ENCODE data around the gene LRRC74A.

The LRRC74A gene

GRCh38 chr14:76826122-76826521 lies at the start of gene LRRC74A:
Gene LRRC74A (plus strand): TSS chr14:76826408. CDS start chr14:76826698, 290 bp downstream.
- no peaks in the 10 kb centered on the region for H3K36me3 Mint-ChIP-seq
- H3K9me3 Mint-ChIP-seq = no peaks in the 10 kb centered on the region
- no peak within 1 kb of the TSS for H3K27ac Mint-ChIP-seq
- no peak within 1 kb of the TSS for H3K4me3 Mint-ChIP-seq
- no peaks in the 10 kb centered on the region for H3K4me1 Mint-ChIP-seq
- no peak for DNase-seq
- peaks cover 46% of the 10 kb centered on the region for H3K27me3 Mint-ChIP-seq
- CTCF ChIA-PET = no interaction called here

GRCh38 chr14:76776428-76777251 lies 49.6 kb upstream of the LRRC74A start:
- Mint-ChIP-seq H3K4me1 (peaks cover 18% of the 10 kb centered on the region), H3K27me3 (peaks cover 17% of the 10 kb centered on the region), H3K9me3 (no peaks in the 10 kb centered on the region), H3K27ac (no peak overlapping the region), H3K4me3 (no peak overlapping the region), H3K36me3 (no peaks in the 10 kb centered on the region)
- CTCF ChIA-PET = interaction anchor here (1.0 to 1.4 kb wide), 4 partner anchors 9 to 65 kb away, joined by 3 to 9 read pairs (median 5); no protein-coding TSS in a partner anchor
- no peak for DNase-seq

- no peak for DNase-seq
- Mint-ChIP-seq H3K36me3 (peaks cover 2% of the 10 kb centered on the region), H3K27me3 (peaks cover 6% of the 10 kb centered on the region), H3K27ac (peak overlapping the region; percentile 42), H3K4me3 (no peak overlapping the region), H3K4me1 (peaks cover 29% of the 10 kb centered on the region), H3K9me3 (no peaks in the 10 kb centered on the region)
- CTCF ChIA-PET = interaction anchor here (1.0 to 1.4 kb wide), 2 partner anchors 38 to 66 kb away, joined by 3 to 9 read pairs; no protein-coding TSS in a partner anchor
Measured at GRCh38 chr14:76777721-76778120, 48.5 kb upstream of the LRRC74A start.

- H3K27ac Mint-ChIP-seq = no peak overlapping the region
- CTCF ChIA-PET = interaction anchor here (2.3 kb wide), 1 partner anchor 68 kb away, joined by 5 read pairs; no protein-coding TSS in a partner anchor
Measured at GRCh38 chr14:76778546-76779215, 47.5 kb upstream of the LRRC74A start.

GRCh38 chr14:76779221-76780057 lies 46.8 kb upstream of the LRRC74A start:
- no peak for DNase-seq
- Mint-ChIP-seq H3K36me3 (peaks cover 3% of the 10 kb centered on the region), H3K9me3 (no peaks in the 10 kb centered on the region), H3K27ac (no peak overlapping the region), H3K4me1 (peaks cover 38% of the 10 kb centered on the region), H3K27me3 (peaks cover 1% of the 10 kb centered on the region), H3K4me3 (no peak overlapping the region)
- CTCF ChIA-PET = interaction anchor here (2.3 kb wide), 1 partner anchor 69 kb away, joined by 5 read pairs; no protein-coding TSS in a partner anchor

More at GRCh38 chr14:76778546-76779215, 47.5 kb upstream of the LRRC74A start:
- H3K27me3 Mint-ChIP-seq = peaks cover 4% of the 10 kb centered on the region
- H3K4me1 Mint-ChIP-seq = peaks cover 38% of the 10 kb centered on the region
- H3K9me3 Mint-ChIP-seq = no peaks in the 10 kb centered on the region
- no peak for DNase-seq
- H3K4me3 Mint-ChIP-seq = no peak overlapping the region
- H3K36me3 Mint-ChIP-seq = peaks cover 3% of the 10 kb centered on the region

GRCh38 chr14:76780058-76780345 lies 46.2 kb upstream of the LRRC74A start:
- peaks cover 3% of the 10 kb centered on the region for H3K36me3 Mint-ChIP-seq
- CTCF ChIA-PET = interaction anchor here (2.3 kb wide), 1 partner anchor 70 kb away, joined by 5 read pairs; no protein-coding TSS in a partner anchor
- DNase-seq = no peak
- H3K4me3 Mint-ChIP-seq = no peak overlapping the region
- H3K27me3 Mint-ChIP-seq = no peaks in the 10 kb centered on the region
- no peak overlapping the region for H3K27ac Mint-ChIP-seq
- peaks cover 38% of the 10 kb centered on the region for H3K4me1 Mint-ChIP-seq
- no peaks in the 10 kb centered on the region for H3K9me3 Mint-ChIP-seq

GRCh38 chr14:76780360-76780759 lies 45.8 kb upstream of the LRRC74A start:
- Mint-ChIP-seq H3K27me3 (no peaks in the 10 kb centered on the region), H3K9me3 (no peaks in the 10 kb centered on the region), H3K4me3 (no peak overlapping the region), H3K4me1 (peaks cover 38% of the 10 kb centered on the region), H3K36me3 (peaks cover 3% of the 10 kb centered on the region), H3K27ac (no peak overlapping the region)
- CTCF ChIA-PET = interaction anchor here (2.3 to 5.7 kb wide), 2 partner anchors 31 to 70 kb away, joined by 5 to 37 read pairs; partner anchors contain the start of gene ANGEL1
- DNase-seq = no peak

GRCh38 chr14:76780875-76781647 lies 45.1 kb upstream of the LRRC74A start:
- Mint-ChIP-seq H3K4me1 (peaks cover 38% of the 10 kb centered on the region), H3K4me3 (no peak overlapping the region), H3K27me3 (no peaks in the 10 kb centered on the region), H3K9me3 (no peaks in the 10 kb centered on the region), H3K36me3 (peaks cover 3% of the 10 kb centered on the region), H3K27ac (peak overlapping the region; percentile 67)
- CTCF ChIA-PET = interaction anchor here (1.6 to 9.0 kb wide), 3 partner anchors 15 to 72 kb away, joined by 5 to 127 read pairs (median 37); partner anchors contain the start of gene ANGEL1
- no peak for DNase-seq

GRCh38 chr14:76781648-76782051 lies 44.6 kb upstream of the LRRC74A start:
- no peak for DNase-seq
- no peak overlapping the region for H3K4me3 Mint-ChIP-seq
- CTCF ChIA-PET = interaction anchor here (1.6 to 9.0 kb wide), 3 partner anchors 15 to 73 kb away, joined by 5 to 127 read pairs (median 37); partner anchors contain the start of gene ANGEL1
- H3K27ac Mint-ChIP-seq = peak overlapping the region; percentile 67
- H3K4me1 Mint-ChIP-seq = peaks cover 38% of the 10 kb centered on the region
- no peaks in the 10 kb centered on the region for H3K9me3 Mint-ChIP-seq
- H3K27me3 Mint-ChIP-seq = no peaks in the 10 kb centered on the region
- H3K36me3 Mint-ChIP-seq = peaks cover 4% of the 10 kb centered on the region

- Mint-ChIP-seq H3K4me1 (peaks cover 38% of the 10 kb centered on the region), H3K9me3 (no peaks in the 10 kb centered on the region), H3K36me3 (peaks cover 4% of the 10 kb centered on the region), H3K4me3 (no peak overlapping the region), H3K27me3 (no peaks in the 10 kb centered on the region), H3K27ac (peak overlapping the region; percentile 84)
- DNase-seq = no peak
- CTCF ChIA-PET = interaction anchor here (1.1 to 9.0 kb wide), 7 partner anchors 9 to 288 kb away, joined by 3 to 127 read pairs (median 5); partner anchors contain the start of gene ANGEL1
Measured at GRCh38 chr14:76782115-76782884, 43.9 kb upstream of the LRRC74A start.

- peaks cover 4% of the 10 kb centered on the region for H3K36me3 Mint-ChIP-seq
- no peak overlapping the region for H3K4me3 Mint-ChIP-seq
- CTCF ChIA-PET = interaction anchor here (1.1 to 9.0 kb wide), 9 partner anchors 10 to 288 kb away, joined by 3 to 127 read pairs (median 8); partner anchors contain the start of gene ANGEL1
- peaks cover 31% of the 10 kb centered on the region for H3K4me1 Mint-ChIP-seq
- H3K27me3 Mint-ChIP-seq = no peaks in the 10 kb centered on the region
- H3K9me3 Mint-ChIP-seq = no peaks in the 10 kb centered on the region
- no peak for DNase-seq
- peak overlapping the region; percentile 84 for H3K27ac Mint-ChIP-seq
Measured at GRCh38 chr14:76782885-76783566, 43.2 kb upstream of the LRRC74A start.

GRCh38 chr14:76784266-76784874 lies 41.8 kb upstream of the LRRC74A start:
- Mint-ChIP-seq H3K36me3 (peaks cover 7% of the 10 kb centered on the region), H3K27ac (peak overlapping the region; percentile 11), H3K27me3 (no peaks in the 10 kb centered on the region), H3K4me3 (no peak overlapping the region), H3K9me3 (no peaks in the 10 kb centered on the region), H3K4me1 (peaks cover 26% of the 10 kb centered on the region)
- no peak for DNase-seq
- CTCF ChIA-PET = interaction anchor here (0.6 to 9.0 kb wide), 14 partner anchors 11 to 340 kb away, joined by 3 to 127 read pairs (median 8); partner anchors contain the start of genes ANGEL1 and VASH1
